HCT116 (cell line): Measurements from ENCODE around the gene WAS.

ENCODE experiments used
- SRF ChIP-seq: IDR thresholded peaks from 2 replicates; pipeline ENCODE4 v1.6.1; 2012; ENCODE audit warnings: low read depth
- TF ChIP-seq, protein P1 (sequence below), 3 experiments: fragments of 200-600 bp in 1 of 3; sonication (generic) in 1 of 3; IDR thresholded peaks in 2 of 3; conservative IDR thresholded peaks in 1 of 3; 2 replicates each; pipeline ENCODE4 v1.5.1; 2012 to 2017; ENCODE audit warnings: low read depth in 2 of 3, low read length in 2 of 3, antibody characterized with exemption in 1 of 3, borderline replicate concordance in 1 of 3, control low read depth in 1 of 3, mild to moderate bottlenecking in 1 of 3, mixed read lengths in 1 of 3, mixed run types in 1 of 3, moderate library complexity in 1 of 3; ENCODE audit not compliant: insufficient read depth in 1 of 3

DNA sequence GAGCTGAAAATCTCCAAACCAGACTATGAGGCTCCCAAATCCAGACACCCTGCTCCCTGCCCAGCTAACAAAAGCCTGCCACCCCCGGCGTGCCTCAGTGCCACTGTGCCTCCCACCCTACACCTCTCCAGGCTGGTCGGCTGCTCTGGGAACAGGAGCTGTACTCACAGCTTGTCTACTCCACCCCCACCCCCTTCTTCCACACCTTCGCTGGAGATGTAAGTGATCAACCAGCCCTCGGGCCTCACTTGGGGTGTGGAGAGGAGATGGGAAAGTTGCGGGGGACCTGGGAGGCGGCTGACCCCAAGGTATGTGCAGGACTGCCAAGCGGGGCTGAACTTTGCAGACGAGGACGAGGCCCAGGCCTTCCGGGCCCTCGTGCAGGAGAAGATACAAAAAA lies 1.8 kb downstream of the WAS start:
- TF ChIP-seq, protein P1, sequence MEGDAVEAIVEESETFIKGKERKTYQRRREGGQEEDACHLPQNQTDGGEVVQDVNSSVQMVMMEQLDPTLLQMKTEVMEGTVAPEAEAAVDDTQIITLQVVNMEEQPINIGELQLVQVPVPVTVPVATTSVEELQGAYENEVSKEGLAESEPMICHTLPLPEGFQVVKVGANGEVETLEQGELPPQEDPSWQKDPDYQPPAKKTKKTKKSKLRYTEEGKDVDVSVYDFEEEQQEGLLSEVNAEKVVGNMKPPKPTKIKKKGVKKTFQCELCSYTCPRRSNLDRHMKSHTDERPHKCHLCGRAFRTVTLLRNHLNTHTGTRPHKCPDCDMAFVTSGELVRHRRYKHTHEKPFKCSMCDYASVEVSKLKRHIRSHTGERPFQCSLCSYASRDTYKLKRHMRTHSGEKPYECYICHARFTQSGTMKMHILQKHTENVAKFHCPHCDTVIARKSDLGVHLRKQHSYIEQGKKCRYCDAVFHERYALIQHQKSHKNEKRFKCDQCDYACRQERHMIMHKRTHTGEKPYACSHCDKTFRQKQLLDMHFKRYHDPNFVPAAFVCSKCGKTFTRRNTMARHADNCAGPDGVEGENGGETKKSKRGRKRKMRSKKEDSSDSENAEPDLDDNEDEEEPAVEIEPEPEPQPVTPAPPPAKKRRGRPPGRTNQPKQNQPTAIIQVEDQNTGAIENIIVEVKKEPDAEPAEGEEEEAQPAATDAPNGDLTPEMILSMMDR (IDR thresholded peaks at IDR 0.05 in 2 of 3, conservative IDR thresholded peaks at IDR 0.05 in 1 of 3; ENCODE audit: borderline replicate concordance in 1 of 3, insufficient read depth in 1 of 3, low read depth in 2 of 3, low read length in 2 of 3) = no peak
- no peak for TF ChIP-seq SRF
